HG03571 (cell line): Measurements from ENCODE around the gene SYT3.

ENCODE experiments used
- ATAC-seq: cut with Tn5 transposase; IDR thresholded peaks from one replicate; pipeline ENCODE4 v1.9.1; 2021; ENCODE audit not compliant: unreplicated experiment

SYT3 gene

GRCh38 chr19:50661766-50662650, 22.3 kb upstream of the SYT3 start:
- no peak for ATAC-seq

- ATAC-seq: no peak
Measured at GRCh38 chr19:50661023-50661422, 21.3 kb upstream of the SYT3 start.

GRCh38 chr19:50660088-50660366, 20.3 kb upstream of the SYT3 start:
- ATAC-seq: no peak

GRCh38 chr19:50659318-50660087, 19.8 kb upstream of the SYT3 start:
- no peak for ATAC-seq

- ATAC-seq: no peak
Measured at GRCh38 chr19:50658441-50659317, 19.0 kb upstream of the SYT3 start.

GRCh38 chr19:50657712-50658440, 18.2 kb upstream of the SYT3 start:
- ATAC-seq: no peak

GRCh38 chr19:50657222-50657669, 17.6 kb upstream of the SYT3 start:
- no peak for ATAC-seq

GRCh38 chr19:50654882-50655281, 15.2 kb upstream of the SYT3 start:
- no peak for ATAC-seq

- no peak for ATAC-seq
Measured at GRCh38 chr19:50652722-50653121, 13.0 kb upstream of the SYT3 start.

- ATAC-seq: no peak
Measured at GRCh38 chr19:50651174-50651573, 11.5 kb upstream of the SYT3 start.

- ATAC-seq: no peak
Measured at GRCh38 chr19:50649433-50650391, 10.0 kb upstream of the SYT3 start, which contains the start of gene C19orf81. C19orf81 (plus strand) TSS chr19:50649445; CDS start chr19:50649445, 0 bp downstream.

- no peak for ATAC-seq
Measured at GRCh38 chr19:50648659-50649058, 9.0 kb upstream of the SYT3 start.

- no peak for ATAC-seq
Measured at GRCh38 chr19:50647879-50648615, 8.4 kb upstream of the SYT3 start.

- no peak for ATAC-seq
Measured at GRCh38 chr19:50646074-50646807, 6.6 kb upstream of the SYT3 start.

- no peak for ATAC-seq
Measured at GRCh38 chr19:50645107-50645506, 5.4 kb upstream of the SYT3 start.

GRCh38 chr19:50644315-50644915, 4.7 kb upstream of the SYT3 start:
- ATAC-seq: no peak

GRCh38 chr19:50640368-50640767, 687 bp upstream of the SYT3 start:
- no peak for ATAC-seq

- ATAC-seq: no peak
Measured at GRCh38 chr19:50638600-50638999, 1.1 kb downstream of the SYT3 start.
